Measurements from ENCODE around the gene SFMBT1. TPM values are rescaled to one million over a fixed set of nuclear protein-coding genes. Genes with fewer than 3 reads are reported as not detected.

Gene SFMBT1
- total RNA-seq, 1 experiment from 2014 or later, result 14.8 TPM

- TF ChIP-seq EGR1 (IDR thresholded peaks at IDR 0.05; ENCODE audit: low read depth) (no peak), POLR2A (IDR thresholded peaks at IDR 0.05; ENCODE audit: borderline replicate concordance, extremely low read depth, insufficient read depth, insufficient read length) (no peak), ZNF274 (IDR thresholded peaks at IDR 0.05; ENCODE audit: low read depth, low read length) (no peak), EZH2 (IDR thresholded peaks at IDR 0.05) (no peak), CTCF (IDR thresholded peaks at IDR 0.05 in 2 of 3, conservative IDR thresholded peaks at IDR 0.05 in 1 of 3; ENCODE audit: borderline replicate concordance in 1 of 3, insufficient read depth in 1 of 3, low read depth in 2 of 3, low read length in 2 of 3) (no peak), CBX3 (IDR thresholded peaks at IDR 0.05; ENCODE audit: low read depth) (no peak)
- ChIA-PET POLR2A (no interaction called here), RAD21 (ENCODE audit: low non-redundant PET in 1 of 2, low total read pairs in 2 of 2, uncharacterized antibody in 2 of 2, unreplicated experiment in 2 of 2) (no interaction called here), CTCF (interaction anchor here (0.6 kb wide), 1 partner anchor 149 kb away, joined by 3 read pairs; no protein-coding TSS in a partner anchor)
- Histone ChIP-seq H3K4me3 (replicated peaks in 1 of 2; ENCODE audit: low read depth in 1 of 2, low read length in 2 of 2) (no peak overlapping the region), H3K27ac (ENCODE audit: low read depth, low read length) (no peak overlapping the region), H3K27me3 (ENCODE audit: insufficient read depth, low read length) (no peaks in the 10 kb centered on the region), H3K4me2 (ENCODE audit: low read length) (no peak overlapping the region), H4K20me1 (ENCODE audit: insufficient read depth) (no peaks in the 10 kb centered on the region), H3K4me1 (ENCODE audit: control insufficient read depth in 1 of 2, insufficient read depth in 2 of 2, low read length in 2 of 2) (no peaks in the 10 kb centered on the region), H3K9ac (ENCODE audit: low read length) (no peak overlapping the region), H2AFZ (ENCODE audit: low read depth, low read length, poor library complexity, severe bottlenecking) (no peak overlapping the region), H3K79me2 (ENCODE audit: insufficient read depth, low read length) (no peaks in the 10 kb centered on the region), H3K9me3 (ENCODE audit: control insufficient read depth in 1 of 2, insufficient read depth in 1 of 2, low read depth in 1 of 2, low read length in 2 of 2) (no peaks in the 10 kb centered on the region), H3K36me3 (ENCODE audit: control insufficient read depth in 1 of 2, insufficient read depth in 2 of 2, low read length in 2 of 2) (peaks cover 17 to 20% of the 10 kb centered on the region in 2 experiments; a peak in 3 of 4 replicates), H3K9me2 (ENCODE audit: insufficient read depth) (no peaks in the 10 kb centered on the region)
- ATAC-seq (no peak), DNase-seq (ENCODE audit: low read depth, low spot score) (no peak)
- intact Hi-C loops (cut with micrococcal nuclease), result no loop called here
- BruUV-seq (replicated peaks), result no TSS peak
Measured at GRCh38 chr3:52920841-52921240, 125.0 kb downstream of the SFMBT1 start.

GRCh38 chr3:52917044-52917443 lies 128.8 kb downstream of the SFMBT1 start:
- no peak overlapping the region for H2AFZ ChIP-seq (ENCODE audit: low read depth, low read length, poor library complexity, severe bottlenecking)
- no peaks in the 10 kb centered on the region for H4K20me1 ChIP-seq (ENCODE audit: insufficient read depth)
- H3K27ac ChIP-seq (ENCODE audit: low read depth, low read length), result no peak overlapping the region
- H3K4me2 ChIP-seq (ENCODE audit: low read length), result no peak overlapping the region
- H3K79me2 ChIP-seq (ENCODE audit: insufficient read depth, low read length), result no peaks in the 10 kb centered on the region
- no TSS peak for BruUV-seq (replicated peaks)
- H3K27me3 ChIP-seq (ENCODE audit: insufficient read depth, low read length), result no peaks in the 10 kb centered on the region
- no peak for DNase-seq (ENCODE audit: low read depth, low spot score)
- no peak for ATAC-seq
- no peaks in the 10 kb centered on the region for H3K9me2 ChIP-seq (ENCODE audit: insufficient read depth)
- intact Hi-C loops (cut with micrococcal nuclease), result no loop called here
- no peaks in the 10 kb centered on the region for H3K4me1 ChIP-seq (ENCODE audit: control insufficient read depth in 1 of 2, insufficient read depth in 2 of 2, low read length in 2 of 2)
- H3K36me3 ChIP-seq (ENCODE audit: control insufficient read depth in 1 of 2, insufficient read depth in 2 of 2, low read length in 2 of 2), result peaks cover 20 to 36% of the 10 kb centered on the region in 2 experiments
- no peak overlapping the region for H3K4me3 ChIP-seq (replicated peaks in 1 of 2; ENCODE audit: low read depth in 1 of 2, low read length in 2 of 2)
- POLR2A ChIA-PET, result no interaction called here
- CTCF ChIA-PET, result no interaction called here
- no peaks in the 10 kb centered on the region for H3K9me3 ChIP-seq (ENCODE audit: control insufficient read depth in 1 of 2, insufficient read depth in 1 of 2, low read depth in 1 of 2, low read length in 2 of 2)
- RAD21 ChIA-PET (ENCODE audit: low non-redundant PET in 1 of 2, low total read pairs in 2 of 2, uncharacterized antibody in 2 of 2, unreplicated experiment in 2 of 2), result no interaction called here
- no peak overlapping the region for H3K9ac ChIP-seq (ENCODE audit: low read length)
- TF ChIP-seq MAX (IDR thresholded peaks at IDR 0.05) (no peak), YY1 (IDR thresholded peaks at IDR 0.05; ENCODE audit: extremely low read depth, insufficient replicate concordance, low read depth, low read length) (no peak), ATF3 (IDR thresholded peaks at IDR 0.05) (no peak), SP1 (IDR thresholded peaks at IDR 0.05; ENCODE audit: low read depth) (no peak), CEBPB (IDR thresholded peaks at IDR 0.05; ENCODE audit: low read depth) (no peak), ZFX (IDR thresholded peaks at IDR 0.05) (no peak), TCF7L2 (IDR thresholded peaks at IDR 0.05; ENCODE audit: borderline replicate concordance, extremely low read depth, insufficient read depth, insufficient read length) (no peak), FOSL1 (IDR thresholded peaks at IDR 0.05; ENCODE audit: low read depth) (no peak), CTCF (IDR thresholded peaks at IDR 0.05 in 2 of 3, conservative IDR thresholded peaks at IDR 0.05 in 1 of 3; ENCODE audit: borderline replicate concordance in 1 of 3, insufficient read depth in 1 of 3, low read depth in 2 of 3, low read length in 2 of 3) (no peak)
